NCI-H524 (cell line): ENCODE measurements around the gene GNG11.
A peak's percentile ranks its signal among the peaks of the same experiment; 100 is the strongest.
"Not testable (repeated sequence)": the region's sequence is repeated elsewhere in the genome, so short reads cannot be mapped to it uniquely, and the experiment has no call there.

Experiments
- DNase-seq, 2 experiments: peaks; one replicate each; lab custom pipeline; 2025; lab: John Stamatoyannopoulos, UW

Gene GNG11

GRCh38 chr7:93921607-93922566, at the start of gene GNG11:
TSS of gene GNG11 (plus strand) at chr7:93921735. CDS start at chr7:93922138, 403 bp downstream.
- DNase-seq, result peak; percentile 9 to 36

GRCh38 chr7:93873998-93874574, 47.4 kb upstream of the GNG11 start:
- DNase-seq, result no peak

GRCh38 chr7:93877742-93878141, 43.8 kb upstream of the GNG11 start:
- no peak for DNase-seq

- DNase-seq, result no peak
Measured at GRCh38 chr7:93879356-93879755, 42.2 kb upstream of the GNG11 start.

GRCh38 chr7:93882468-93882867, 39.1 kb upstream of the GNG11 start:
- DNase-seq, result no peak

- no peak for DNase-seq
Measured at GRCh38 chr7:93883078-93883916, 38.2 kb upstream of the GNG11 start.

GRCh38 chr7:93883917-93884345, 37.6 kb upstream of the GNG11 start:
- DNase-seq, result no peak

GRCh38 chr7:93884541-93884940, 37.0 kb upstream of the GNG11 start:
- no peak for DNase-seq

GRCh38 chr7:93889261-93889660, 32.3 kb upstream of the GNG11 start:
- DNase-seq, result no peak

GRCh38 chr7:93890041-93890463, 31.5 kb upstream of the GNG11 start:
- DNase-seq, result peak in 1 of 2 experiments; percentile 37

GRCh38 chr7:93890464-93891068, 31.0 kb upstream of the GNG11 start, which contains the start of gene TFPI2:
TSS of gene TFPI2 (minus strand) at chr7:93890753. CDS start at chr7:93890678, 75 bp downstream.
- DNase-seq, result peak in 1 of 2 experiments; percentile 24

- no peak for DNase-seq
Measured at GRCh38 chr7:93894426-93894825, 27.1 kb upstream of the GNG11 start.

- DNase-seq, result peak; percentile 75 to 96
Measured at GRCh38 chr7:93894966-93895640, 26.4 kb upstream of the GNG11 start.

GRCh38 chr7:93895859-93896600, 25.5 kb upstream of the GNG11 start:
- DNase-seq, result peak; percentile 34 to 48

- DNase-seq, result no peak
Measured at GRCh38 chr7:93897680-93898079, 23.9 kb upstream of the GNG11 start.

- peak in 1 of 2 experiments; percentile 36 for DNase-seq
Measured at GRCh38 chr7:93902777-93903423, 18.6 kb upstream of the GNG11 start.

- peak; percentile 40 to 83 for DNase-seq
Measured at GRCh38 chr7:93906267-93906666, 15.3 kb upstream of the GNG11 start, which contains the start of gene GNGT1. TSS of gene GNGT1 (plus strand) at chr7:93906567. CDS start at chr7:93906747, 180 bp downstream.

GRCh38 chr7:93910076-93910994, 11.2 kb upstream of the GNG11 start:
- no peak for DNase-seq

- not testable (repeated sequence) for DNase-seq
Measured at GRCh38 chr7:93911242-93911641, 10.3 kb upstream of the GNG11 start.
